Measurements from ENCODE around the gene GDF10. TPM values are rescaled to one million over a fixed set of nuclear protein-coding genes. Genes with fewer than 3 reads are reported as not detected.

The GDF10 gene
- total and polyA plus RNA-seq, 2 of the 8 experiments (the other 6 are each of a cell fraction or from before 2014, with no cell fraction given), result 0.19 to 0.32 TPM

DNA sequence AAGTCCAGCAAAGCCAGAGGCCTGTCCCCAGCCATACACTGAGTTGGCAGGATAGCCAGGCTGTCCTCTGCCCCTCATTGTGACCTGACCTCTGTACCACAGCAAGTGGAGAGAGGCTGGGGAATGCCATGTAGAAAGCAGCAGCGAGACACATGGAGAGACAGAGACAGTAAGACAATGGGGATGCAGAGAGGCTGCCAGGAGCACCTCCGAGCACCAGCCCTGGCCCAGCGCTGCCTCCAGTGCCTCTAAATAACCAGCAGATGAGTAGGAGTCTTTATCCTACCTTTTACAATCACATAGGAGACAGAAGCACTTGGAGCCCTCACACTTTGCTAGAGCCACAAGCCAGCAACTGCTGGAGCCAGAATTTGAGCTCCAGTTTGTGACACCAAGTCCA lies 30.4 kb downstream of the GDF10 start:
- Histone ChIP-seq H3K9ac (replicated peaks in 1 of 4; ENCODE audit: extremely low read depth in 1 of 4, low read depth in 3 of 4, low read length in 3 of 4) (no peak overlapping the region), H4K20me1 (replicated peaks in 1 of 2; ENCODE audit: control insufficient read depth in 1 of 2, insufficient read depth in 2 of 2, low read length in 2 of 2) (peaks cover 0 to 4% of the 10 kb centered on the region in 2 experiments), H4K91ac (replicated peaks; ENCODE audit: insufficient read length, low read length) (no peak overlapping the region), H3K4me3 (ENCODE audit: extremely low read depth in 1 of 4, insufficient read depth in 2 of 4, low read depth in 3 of 4, low read length in 4 of 4) (no peak overlapping the region), H3K18ac (ENCODE audit: extremely low read depth, low read length) (no peak overlapping the region), H3K56ac (replicated peaks; ENCODE audit: insufficient read length, low read depth, low read length) (no peak overlapping the region), H4K5ac (ENCODE audit: insufficient read length, low read depth, low read length) (no peak overlapping the region), H2BK120ac (replicated peaks; ENCODE audit: low read depth, low read length) (no peak overlapping the region), H2BK5ac (ENCODE audit: low read depth, low read length) (no peak overlapping the region), H3K4me1 (replicated peaks in 1 of 4; ENCODE audit: control insufficient read depth in 3 of 4, insufficient read depth in 4 of 4, low read length in 3 of 4) (no peaks in the 10 kb centered on the region), H3K14ac (ENCODE audit: insufficient read length) (no peak overlapping the region), H2BK15ac (ENCODE audit: low read length) (no peak overlapping the region), H3K79me1 (ENCODE audit: low read depth, low read length) (no peaks in the 10 kb centered on the region), H2AFZ (ENCODE audit: low read length) (no peak overlapping the region), H4K8ac (ENCODE audit: extremely low read depth, insufficient read depth, low read length) (no peak overlapping the region), H2BK12ac (ENCODE audit: low read depth, low read length) (no peak overlapping the region), H3K23ac (ENCODE audit: insufficient read length) (no peak overlapping the region), H3K27me3 (replicated peaks in 1 of 4; ENCODE audit: control insufficient read depth in 3 of 4, extremely low read depth in 1 of 4, insufficient read depth in 3 of 4, low read length in 3 of 4) (no peaks in the 10 kb centered on the region; a peak in 1 of 7 replicates), H3K23me2 (ENCODE audit: low read depth, low read length) (no peaks in the 10 kb centered on the region), H3K4me2 (ENCODE audit: insufficient read depth in 1 of 2, low read depth in 2 of 2, low read length in 2 of 2) (no peak overlapping the region), H3K79me2 (ENCODE audit: control insufficient read depth in 1 of 2, insufficient read depth in 2 of 2, low read length in 2 of 2) (no peaks in the 10 kb centered on the region), H3K9me3 (ENCODE audit: insufficient read depth in 2 of 2, low read depth in 1 of 2, low read length in 1 of 2) (no peaks in the 10 kb centered on the region), H2AK5ac (ENCODE audit: low read depth, low read length) (no peak overlapping the region), H3K27ac (ENCODE audit: low read depth, low read length) (no peak overlapping the region), H2BK20ac (ENCODE audit: low read length) (no peak overlapping the region), H3K36me3 (ENCODE audit: control insufficient read depth in 2 of 4, insufficient read depth in 4 of 4, low read length in 3 of 4) (no peaks in the 10 kb centered on the region; a peak in 1 of 8 replicates), H3K4ac (replicated peaks; ENCODE audit: insufficient read length, low read depth, low read length) (no peak overlapping the region)
- ChIA-PET POLR2A (ENCODE audit: partially characterized antibody) (no interaction called here), CTCF (ENCODE audit: partially characterized antibody) (interaction anchor here (0.6 to 1.0 kb wide), 3 partner anchors 47 to 1448 kb away, joined by 3 to 5 read pairs (median 5); no protein-coding TSS in a partner anchor)
- FAIRE-seq, result no peak
- DNase-seq (ENCODE audit: low read depth in 1 of 2, low spot score in 2 of 2), result no peak
- WGBS, 2 experiments (ENCODE audit: extremely low coverage in 1 of 2, insufficient coverage in 1 of 2, insufficient read length in 1 of 2, insufficient replicate concordance in 2 of 2, low coverage in 1 of 2, low lambda C conversion rate in 2 of 2, missing lambda C conversion rate in 1 of 2), result 89% methylated on average over 3 of the region's 3 CpGs; no CpG with 5 or more reads in 1 of the 2 experiments
- TF ChIP-seq BCL11A (IDR thresholded peaks at IDR 0.05; ENCODE audit: low read depth in 2 of 2, low read length in 2 of 2) (no peak), HDAC2 (IDR thresholded peaks at IDR 0.05; ENCODE audit: borderline replicate concordance in 1 of 2, low read depth in 2 of 2, low read length in 2 of 2) (no peak), KDM1A (IDR thresholded peaks at IDR 0.05; ENCODE audit: borderline replicate concordance, low read length) (no peak), JUN (IDR thresholded peaks at IDR 0.05; ENCODE audit: low read depth, low read length) (no peak), RFX5 (IDR thresholded peaks at IDR 0.05; ENCODE audit: borderline replicate concordance, low read depth, low read length) (no peak), EGR1 (IDR thresholded peaks at IDR 0.05; ENCODE audit: borderline replicate concordance, low read depth, low read length) (no peak), BRCA1 (IDR thresholded peaks at IDR 0.05; ENCODE audit: low read depth, low read length) (no peak), CBX8 (IDR thresholded peaks at IDR 0.05; ENCODE audit: borderline replicate concordance, low read depth, low read length) (no peak), SAP30 (IDR thresholded peaks at IDR 0.05; ENCODE audit: insufficient read depth, insufficient replicate concordance, low read length) (no peak), TCF12 (IDR thresholded peaks at IDR 0.05; ENCODE audit: low read depth, low read length) (no peak)
- TF ChIP-seq, protein P1, sequence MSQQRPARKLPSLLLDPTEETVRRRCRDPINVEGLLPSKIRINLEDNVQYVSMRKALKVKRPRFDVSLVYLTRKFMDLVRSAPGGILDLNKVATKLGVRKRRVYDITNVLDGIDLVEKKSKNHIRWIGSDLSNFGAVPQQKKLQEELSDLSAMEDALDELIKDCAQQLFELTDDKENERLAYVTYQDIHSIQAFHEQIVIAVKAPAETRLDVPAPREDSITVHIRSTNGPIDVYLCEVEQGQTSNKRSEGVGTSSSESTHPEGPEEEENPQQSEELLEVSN (IDR thresholded peaks at IDR 0.05), result no peak
- TF ChIP-seq, protein P2, sequence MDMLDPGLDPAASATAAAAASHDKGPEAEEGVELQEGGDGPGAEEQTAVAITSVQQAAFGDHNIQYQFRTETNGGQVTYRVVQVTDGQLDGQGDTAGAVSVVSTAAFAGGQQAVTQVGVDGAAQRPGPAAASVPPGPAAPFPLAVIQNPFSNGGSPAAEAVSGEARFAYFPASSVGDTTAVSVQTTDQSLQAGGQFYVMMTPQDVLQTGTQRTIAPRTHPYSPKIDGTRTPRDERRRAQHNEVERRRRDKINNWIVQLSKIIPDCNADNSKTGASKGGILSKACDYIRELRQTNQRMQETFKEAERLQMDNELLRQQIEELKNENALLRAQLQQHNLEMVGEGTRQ (IDR thresholded peaks at IDR 0.05; ENCODE audit: low read length), result no peak
